GM23248 (cell line): ENCODE results near the gene IL17RE. TPM values are rescaled to one million over a fixed set of nuclear protein-coding genes. Genes with fewer than 3 reads are reported as not detected.

Experiments
- DNase-seq: peaks from one replicate; pipeline ENCODE4 v3.0.0-alpha.2; 2015
- H2AFZ ChIP-seq: fragments of 200-600 bp; sonication (generic); 2 replicates; pipeline ENCODE4 v1.6.1; 2016; ENCODE audit warnings: antibody characterized with exemption
- H3F3A ChIP-seq: fragments of 200-600 bp; sonication (generic); 2 replicates; pipeline ENCODE4 v1.6.1; 2016; ENCODE audit warnings: mild to moderate bottlenecking, antibody characterized with exemption, mixed run types; ENCODE audit not compliant: insufficient read depth
- H3K27ac ChIP-seq: fragments of 200-600 bp; sonication (generic); 2 replicates; pipeline ENCODE4 v1.5.1; 2016; ENCODE audit warnings: mild to moderate bottlenecking
- H3K27me3 ChIP-seq: fragments of 200-600 bp; sonication (generic); replicated peaks from 2 replicates; pipeline ENCODE4 v1.6.1; 2016; ENCODE audit warnings: mild to moderate bottlenecking; ENCODE audit not compliant: insufficient read depth
- H3K36me3 ChIP-seq: fragments of 200-600 bp; sonication (generic); 2 replicates; pipeline ENCODE4 v1.6.1; 2016; ENCODE audit warnings: low read depth, mild to moderate bottlenecking
- H3K4me1 ChIP-seq: fragments of 200-600 bp; sonication (generic); 2 replicates; pipeline ENCODE4 v1.6.1; 2016; ENCODE audit warnings: mild to moderate bottlenecking; ENCODE audit not compliant: insufficient read depth
- H3K4me2 ChIP-seq: fragments of 200-600 bp; sonication (generic); one replicate; pipeline ENCODE4 v1.6.1; 2016; ENCODE audit warnings: mild to moderate bottlenecking; ENCODE audit not compliant: unreplicated experiment
- H3K4me3 ChIP-seq: fragments of 200-600 bp; sonication (generic); 2 replicates; pipeline ENCODE4 v1.5.1; 2016; ENCODE audit warnings: mild to moderate bottlenecking
- H3K79me2 ChIP-seq: fragments of 200-600 bp; sonication (generic); 2 replicates; pipeline ENCODE4 v1.6.1; 2016; ENCODE audit warnings: mild to moderate bottlenecking; ENCODE audit not compliant: insufficient read depth
- H3K9ac ChIP-seq: fragments of 200-600 bp; sonication (generic); 2 replicates; pipeline ENCODE4 v1.6.1; 2016; ENCODE audit warnings: mild to moderate bottlenecking
- H3K9me2 ChIP-seq: fragments of 200-600 bp; sonication (generic); 2 replicates; pipeline ENCODE4 v1.6.1; 2016; ENCODE audit warnings: mixed run types, mild to moderate bottlenecking, moderate library complexity; ENCODE audit not compliant: insufficient read depth
- H3K9me3 ChIP-seq: fragments of 200-600 bp; sonication (generic); one replicate; pipeline ENCODE4 v1.6.1; 2017; ENCODE audit warnings: low read depth
- H4K20me1 ChIP-seq: fragments of 200-600 bp; sonication (generic); 2 replicates; pipeline ENCODE4 v1.6.0; 2016; ENCODE audit not compliant: insufficient read depth
- EZH2 ChIP-seq: fragments of 200-600 bp; sonication (generic); IDR thresholded peaks from 2 replicates; pipeline ENCODE4 v1.6.1; 2018; ENCODE audit warnings: antibody characterized with exemption, mild to moderate bottlenecking; ENCODE audit not compliant: insufficient read depth, poor library complexity, severe bottlenecking
- EZH2phosphoT487 ChIP-seq: fragments of 200-600 bp; sonication (generic); IDR thresholded peaks from 2 replicates; pipeline ENCODE4 v1.6.1; 2018; ENCODE audit warnings: antibody characterized with exemption, moderate library complexity, mild to moderate bottlenecking, low read depth; ENCODE audit not compliant: insufficient read depth
- WGBS, 2 experiments: methylation state at CpG; one replicate each; pipeline ENCODE4 v1.1.6; 2015 to 2017; ENCODE audit warnings: low lambda C conversion rate in 2 of 2, low coverage in 1 of 2; ENCODE audit errors: missing lambda C conversion rate in 2 of 2; 5-methylcytosine and 5-hydroxymethylcytosine counted together
- in situ Hi-C: fragments of 300-500 bp; cut with MboI; formaldehyde crosslinking; loops from 2 replicates; pipeline ENCODE4 v1.15.0; 2020
- polyA plus RNA-seq: library from polyadenylated mRNA; unstranded; fragments of >200 nt; fragmentation: Nextera tagmentation; extraction: Ambion mirVana; gene quantifications from 2 replicates; pipeline ENCODE4 v1.2.1, GENCODE V29; 2016
- total RNA-seq: library from RNA; depleted of rRNA; stranded (reverse); fragments of >200 nt; shearing (Covaris generic); gene quantifications from 2 replicates; pipeline ENCODE4 v1.2.3, GENCODE V29; 2014

Gene IL17RE
- total and polyA plus RNA-seq, 2 experiments from 2014 or later, result 0.24 to 5.5 TPM

DNA sequence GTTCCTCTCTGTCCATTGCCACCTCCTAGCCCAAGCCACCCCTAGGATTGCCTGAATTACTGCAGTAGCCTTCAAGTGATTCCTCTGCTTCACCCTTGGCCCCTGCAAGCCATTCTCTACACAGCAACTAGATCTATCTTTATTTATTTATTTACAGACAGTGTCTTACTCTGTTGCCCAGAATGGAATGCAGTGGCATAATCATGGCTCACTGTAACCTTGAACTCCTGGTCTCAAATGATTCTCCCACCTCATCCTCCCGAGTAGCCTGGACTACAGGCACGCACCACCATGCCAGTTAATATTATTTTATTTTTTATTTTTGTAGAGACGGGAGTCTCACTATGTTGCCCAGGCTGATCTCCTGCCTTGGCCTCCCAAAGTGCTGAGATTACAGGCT is 14.1 kb upstream of the IL17RE start:
- Histone ChIP-seq H3F3A (peaks cover 28% of the 10 kb centered on the region), H2AFZ (no peak overlapping the region), H3K79me2 (peaks cover 23% of the 10 kb centered on the region), H3K36me3 (peaks cover 8% of the 10 kb centered on the region), H3K4me3 (no peak overlapping the region), H3K4me2 (no peak overlapping the region), H3K27me3 (no peaks in the 10 kb centered on the region), H3K9ac (no peak overlapping the region), H3K27ac (no peak overlapping the region), H3K9me3 (no peaks in the 10 kb centered on the region), H4K20me1 (no peaks in the 10 kb centered on the region), H3K9me2 (no peaks in the 10 kb centered on the region), H3K4me1 (peaks cover 19% of the 10 kb centered on the region)
- WGBS, 2 experiments, result 93 to 98% methylated on average over 3 of the region's 3 CpGs
- in situ Hi-C loops, result no loop called here
- no peak for TF ChIP-seq EZH2phosphoT487
- no peak for TF ChIP-seq EZH2
- no peak for DNase-seq

DNA sequence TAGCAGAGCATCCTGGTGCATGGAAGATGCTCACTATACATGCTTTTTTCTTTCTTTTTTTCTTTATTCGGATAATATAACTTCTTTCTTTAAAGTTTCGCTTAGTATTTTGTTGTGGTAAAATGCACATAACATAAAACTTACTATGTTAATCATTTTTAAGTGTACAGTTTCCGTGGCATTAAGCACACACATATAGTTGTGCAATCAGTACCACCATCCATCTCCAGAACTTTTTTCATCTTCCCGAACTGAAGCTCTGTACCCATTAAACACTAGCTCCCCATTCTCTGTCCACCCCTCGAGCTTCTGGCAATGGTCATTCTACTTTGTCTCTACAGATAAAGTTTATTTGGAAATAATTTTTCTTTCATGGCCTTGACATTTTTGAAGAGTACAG is 13.2 kb upstream of the IL17RE start:
- H3K4me1 ChIP-seq, result peaks cover 18% of the 10 kb centered on the region
- no peaks in the 10 kb centered on the region for H3K9me2 ChIP-seq
- no peaks in the 10 kb centered on the region for H4K20me1 ChIP-seq
- no peak for DNase-seq
- peaks cover 27% of the 10 kb centered on the region for H3F3A ChIP-seq
- H3K27me3 ChIP-seq, result no peaks in the 10 kb centered on the region
- no peak overlapping the region for H3K4me3 ChIP-seq
- H3K27ac ChIP-seq, result no peak overlapping the region
- H2AFZ ChIP-seq, result peak overlapping the region; percentile 91; the same call in 1 of the 2 replicates
- peaks cover 8% of the 10 kb centered on the region for H3K36me3 ChIP-seq
- H3K4me2 ChIP-seq, result no peak overlapping the region
- in situ Hi-C loops, result no loop called here
- TF ChIP-seq EZH2phosphoT487, result no peak
- H3K9me3 ChIP-seq, result no peaks in the 10 kb centered on the region
- no peak overlapping the region for H3K9ac ChIP-seq
- peaks cover 23% of the 10 kb centered on the region for H3K79me2 ChIP-seq
- WGBS, 2 experiments, result 57 to 61% methylated on average over 5 of the region's 5 CpGs

DNA sequence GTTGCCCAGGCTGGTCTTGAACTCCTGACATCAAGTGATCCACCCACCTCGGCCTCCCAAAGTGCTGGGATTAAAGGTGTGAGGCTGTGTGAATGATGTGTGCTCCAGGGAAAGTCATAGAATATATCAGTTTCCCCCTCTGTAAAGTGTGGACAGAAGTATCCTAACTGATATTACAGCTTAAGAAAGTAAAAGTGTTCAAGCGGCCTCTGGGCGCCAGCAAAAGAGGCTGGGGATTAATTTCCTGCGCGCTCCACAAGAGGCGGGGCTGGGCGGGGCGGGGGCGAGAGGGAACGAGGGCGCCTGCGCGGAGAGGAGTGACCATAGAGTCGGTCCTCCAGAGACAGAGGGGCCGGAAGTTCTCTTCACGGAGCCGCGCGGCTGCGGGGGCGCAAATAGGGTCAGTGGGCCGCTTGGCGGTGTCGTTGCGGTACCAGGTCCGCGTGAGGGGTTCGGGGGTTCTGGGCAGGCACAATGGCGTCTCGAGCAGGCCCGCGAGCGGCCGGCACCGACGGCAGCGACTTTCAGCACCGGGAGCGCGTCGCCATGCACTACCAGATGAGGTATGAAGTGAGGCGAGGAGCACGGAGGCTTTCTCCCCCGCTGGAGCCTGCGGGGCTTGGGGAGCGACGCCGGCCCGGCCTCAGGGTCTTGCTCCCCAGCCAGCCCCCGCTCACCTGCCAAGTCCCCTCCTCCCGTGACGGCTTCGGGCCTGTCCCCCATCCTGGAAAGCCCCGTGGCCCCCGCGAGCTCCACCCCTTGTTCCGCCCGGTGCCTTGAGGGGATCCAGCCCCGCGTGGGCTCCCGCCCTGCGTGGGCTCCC is 12.2 kb upstream of the IL17RE start, which contains the start of gene JAGN1:
TSS of gene JAGN1 (plus strand) at position 362 of the 823 bp plus-strand sequence. CDS start at position 475, 113 bp downstream.
- H4K20me1 ChIP-seq, result no peaks in the 10 kb centered on the region
- peak within 1 kb of the TSS; percentile 95 for H3K9ac ChIP-seq
- H3K4me2 ChIP-seq, result peak within 1 kb of the TSS; percentile 83
- H3K36me3 ChIP-seq, result peaks cover 14% of the 10 kb centered on the region
- TF ChIP-seq EZH2phosphoT487 (no peak), EZH2 (no peak)
- peaks cover 29% of the 10 kb centered on the region for H3K79me2 ChIP-seq
- H3K27me3 ChIP-seq, result no peaks in the 10 kb centered on the region
- peaks cover 12% of the 10 kb centered on the region for H3K4me1 ChIP-seq
- peaks cover 24% of the 10 kb centered on the region for H3F3A ChIP-seq
- H3K27ac ChIP-seq, result peak within 1 kb of the TSS; percentile 64
- H2AFZ ChIP-seq, result peak within 1 kb of the TSS; percentile 91
- DNase-seq, result peak; percentile 93
- in situ Hi-C loops, result no loop called here
- H3K4me3 ChIP-seq, result peak within 1 kb of the TSS; percentile 83
- no peaks in the 10 kb centered on the region for H3K9me3 ChIP-seq
- H3K9me2 ChIP-seq, result no peaks in the 10 kb centered on the region
- 1 to 3% methylated on average over 26 to 45 of the region's 62 CpGs for WGBS, 2 experiments

DNA sequence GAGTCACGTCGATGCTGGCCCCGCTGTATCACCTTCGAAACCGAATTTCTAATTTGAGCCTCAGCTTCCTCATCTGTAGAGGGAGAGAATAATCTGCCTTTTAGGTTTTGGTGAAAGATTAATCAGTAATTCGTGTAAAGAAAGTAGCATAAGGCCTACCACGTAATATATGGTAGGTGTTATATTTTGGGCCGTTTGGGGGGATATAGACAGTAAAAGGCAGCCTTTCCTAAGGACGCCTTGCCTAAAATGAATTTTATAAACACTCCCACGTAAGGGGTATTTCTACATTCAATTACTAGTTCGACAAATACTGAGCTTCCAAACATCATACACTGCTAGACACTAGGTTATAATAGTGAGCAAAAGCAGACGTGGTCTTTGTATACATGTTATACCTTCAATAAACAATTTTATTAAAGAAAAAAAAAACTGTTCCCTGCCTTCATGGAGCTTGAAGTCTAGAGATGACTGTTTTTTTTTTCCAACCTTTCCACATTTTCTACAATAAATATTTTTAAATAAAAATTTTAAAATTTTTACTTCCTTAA is 11.5 kb upstream of the IL17RE start:
- no peak for DNase-seq
- H3K4me3 ChIP-seq, result peak overlapping the region; percentile 83
- H3K9me2 ChIP-seq, result no peaks in the 10 kb centered on the region
- TF ChIP-seq EZH2 (no peak), EZH2phosphoT487 (no peak)
- no peaks in the 10 kb centered on the region for H4K20me1 ChIP-seq
- H3K79me2 ChIP-seq, result peaks cover 35% of the 10 kb centered on the region
- H2AFZ ChIP-seq, result peak overlapping the region; percentile 91
- WGBS, 2 experiments, result 6 to 8% methylated on average over 12 of the region's 12 CpGs
- H3K27me3 ChIP-seq, result no peaks in the 10 kb centered on the region
- peak overlapping the region; percentile 83 for H3K4me2 ChIP-seq
- peaks cover 14% of the 10 kb centered on the region for H3K36me3 ChIP-seq
- in situ Hi-C loops, result no loop called here
- H3K4me1 ChIP-seq, result peaks cover 12% of the 10 kb centered on the region
- peak overlapping the region; percentile 95 for H3K9ac ChIP-seq
- no peaks in the 10 kb centered on the region for H3K9me3 ChIP-seq
- H3K27ac ChIP-seq, result peak overlapping the region; percentile 64
- peaks cover 24% of the 10 kb centered on the region for H3F3A ChIP-seq
